MV-4-11 (cell line): ENCODE measurements around the gene RAB15.

Source experiments
- DNase-seq: peaks from one replicate; lab custom pipeline; 2025; lab: John Stamatoyannopoulos, UW

The RAB15 gene

DNA sequence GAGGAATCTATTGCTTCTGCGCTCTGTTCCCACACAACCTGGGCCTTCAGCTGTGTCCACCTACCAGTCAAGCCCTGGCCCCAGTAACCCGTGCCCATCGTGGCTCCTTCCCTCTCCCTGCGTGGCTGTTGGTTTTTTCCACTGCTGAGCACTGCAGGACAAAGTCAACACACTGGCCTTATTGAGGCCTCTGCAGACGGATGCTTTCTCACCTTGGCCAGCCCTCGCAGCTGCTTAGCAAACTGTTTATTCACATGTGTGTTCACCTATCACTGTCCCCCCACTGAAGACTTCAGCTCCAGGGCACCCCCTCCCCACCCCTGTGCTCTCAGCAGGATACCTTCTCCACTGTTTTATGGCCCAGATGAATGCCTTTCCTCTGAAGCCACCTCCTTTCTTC is 16.8 kb downstream of the RAB15 start:
- DNase-seq, result no peak

GRCh38 chr14:64954491-64955240 is 17.5 kb downstream of the RAB15 start:
- no peak for DNase-seq

- DNase-seq, result no peak
Measured at GRCh38 chr14:64953661-64954060, 18.5 kb downstream of the RAB15 start.

- DNase-seq, result no peak
Measured at GRCh38 chr14:64953310-64953654, 18.9 kb downstream of the RAB15 start.

DNA sequence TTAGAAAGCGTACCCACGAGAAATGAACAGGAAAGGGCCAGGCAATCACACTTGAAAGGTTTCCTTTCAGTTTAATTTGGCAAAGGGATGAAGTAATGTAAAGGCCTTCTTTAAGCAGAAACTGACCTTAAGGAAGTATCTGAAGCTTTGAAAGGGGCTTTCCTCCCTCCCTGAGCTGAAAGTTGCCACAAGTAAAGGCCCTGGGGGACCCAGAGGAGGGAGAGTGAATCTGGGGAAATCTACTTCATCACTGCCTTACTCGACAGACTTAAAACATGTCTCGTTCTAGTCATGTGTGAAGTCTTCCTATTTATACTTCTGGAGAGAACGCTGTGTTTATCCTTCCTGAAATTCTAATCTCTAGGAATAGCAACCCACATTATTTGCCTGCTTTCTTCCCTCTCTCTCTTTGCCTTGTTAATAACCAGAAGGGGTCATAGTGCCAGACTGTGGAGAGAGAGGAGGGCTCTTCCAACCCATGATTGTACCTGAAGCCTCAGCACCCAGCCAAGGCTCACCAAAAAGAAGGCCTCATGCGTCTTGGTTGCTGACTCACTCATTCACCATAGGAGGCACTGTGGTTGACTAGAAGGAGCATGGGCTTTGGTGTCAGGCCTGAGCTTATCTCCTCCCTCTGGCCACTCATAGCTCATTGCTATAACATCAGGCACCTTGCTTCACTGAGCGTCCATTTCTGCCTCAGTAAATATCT is 19.4 kb downstream of the RAB15 start:
- DNase-seq, result no peak

DNA sequence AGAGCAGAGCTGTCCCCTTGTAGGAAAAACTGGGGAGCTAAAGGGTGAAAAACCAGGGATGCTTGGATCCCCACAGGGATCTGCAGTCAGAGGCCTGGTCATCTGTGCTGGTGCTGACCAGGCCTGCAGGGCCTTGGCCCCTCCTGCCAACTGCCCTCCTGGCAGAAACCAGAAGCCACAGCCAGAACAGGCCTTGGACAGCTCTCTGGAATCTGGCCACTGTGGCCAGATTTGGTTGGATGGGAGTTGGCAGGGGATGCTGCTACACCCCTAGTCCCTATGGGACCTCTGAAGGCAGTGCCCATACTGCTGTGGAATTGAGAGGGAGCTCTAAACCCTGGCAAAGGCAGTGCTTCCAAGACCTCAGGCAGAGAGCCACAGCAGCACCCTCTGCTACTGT is 20.4 kb downstream of the RAB15 start:
- no peak for DNase-seq

DNA sequence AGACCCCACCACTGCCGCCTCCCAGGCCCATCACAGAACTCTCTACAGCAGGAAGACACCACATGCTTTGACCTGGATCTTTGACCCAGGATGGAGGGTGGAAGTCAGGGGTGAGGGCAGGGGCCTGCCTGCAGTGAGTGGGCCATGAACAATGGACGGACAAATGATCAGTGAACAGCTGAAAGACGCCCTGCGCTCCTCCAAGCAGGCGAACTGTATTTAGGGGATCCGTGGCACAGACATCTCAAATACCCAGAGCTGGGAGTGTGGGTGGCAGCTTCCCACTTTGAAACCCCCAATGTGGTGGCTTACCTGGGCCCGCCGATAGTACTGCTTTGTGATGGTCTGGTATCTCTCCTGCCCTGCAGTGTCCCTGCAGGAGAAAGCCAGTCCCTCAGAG is 20.8 kb downstream of the RAB15 start:
- DNase-seq, result no peak

DNA sequence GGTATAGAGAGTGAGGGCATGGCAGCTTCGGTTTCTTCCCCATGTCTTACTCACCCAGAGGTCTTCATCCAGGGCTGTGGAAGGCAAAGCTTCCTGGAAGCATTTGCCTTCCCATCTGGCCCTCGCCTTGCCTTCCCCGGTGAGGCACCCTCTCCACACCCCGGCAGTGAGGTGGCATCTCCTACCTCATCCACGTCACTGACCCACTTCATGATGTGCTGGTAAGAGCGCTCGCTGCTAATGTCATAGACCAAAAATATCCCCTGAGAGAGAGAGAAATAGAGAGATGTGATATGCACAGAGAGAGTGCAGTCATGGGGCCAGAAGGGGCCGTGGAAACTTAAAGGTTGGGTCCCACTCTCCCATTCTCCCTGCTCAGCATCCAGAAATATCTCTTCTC is 21.2 kb downstream of the RAB15 start:
- DNase-seq, result no peak

DNA sequence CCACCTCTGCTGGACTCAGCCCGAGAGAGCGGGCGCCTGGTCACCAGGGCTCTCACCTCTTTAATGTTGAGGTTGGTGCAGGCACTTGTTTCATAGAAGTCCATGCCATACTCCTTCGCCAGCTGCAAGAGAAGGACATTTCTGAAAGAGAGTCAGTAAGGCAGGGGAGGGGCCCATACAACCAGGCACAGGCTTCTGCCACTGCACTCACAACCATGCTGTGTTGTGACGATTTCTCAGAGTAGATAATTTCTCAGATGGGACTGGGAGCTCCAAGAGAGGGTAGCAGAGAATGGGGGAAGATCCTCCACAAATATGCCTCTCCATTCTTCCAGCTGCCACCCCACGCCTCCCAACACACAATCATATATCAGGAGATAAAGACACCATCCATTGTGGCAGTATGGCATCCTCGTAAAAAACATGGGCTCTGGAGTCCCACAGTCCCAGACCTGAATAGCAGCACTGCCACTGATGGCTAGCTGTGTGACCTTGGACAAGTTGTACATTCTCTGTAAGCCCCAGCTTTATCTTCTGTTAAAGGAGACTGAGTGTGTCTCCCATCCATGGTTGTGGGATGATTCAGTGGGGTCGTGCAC is 23.4 kb downstream of the RAB15 start:
- DNase-seq, result no peak

DNA sequence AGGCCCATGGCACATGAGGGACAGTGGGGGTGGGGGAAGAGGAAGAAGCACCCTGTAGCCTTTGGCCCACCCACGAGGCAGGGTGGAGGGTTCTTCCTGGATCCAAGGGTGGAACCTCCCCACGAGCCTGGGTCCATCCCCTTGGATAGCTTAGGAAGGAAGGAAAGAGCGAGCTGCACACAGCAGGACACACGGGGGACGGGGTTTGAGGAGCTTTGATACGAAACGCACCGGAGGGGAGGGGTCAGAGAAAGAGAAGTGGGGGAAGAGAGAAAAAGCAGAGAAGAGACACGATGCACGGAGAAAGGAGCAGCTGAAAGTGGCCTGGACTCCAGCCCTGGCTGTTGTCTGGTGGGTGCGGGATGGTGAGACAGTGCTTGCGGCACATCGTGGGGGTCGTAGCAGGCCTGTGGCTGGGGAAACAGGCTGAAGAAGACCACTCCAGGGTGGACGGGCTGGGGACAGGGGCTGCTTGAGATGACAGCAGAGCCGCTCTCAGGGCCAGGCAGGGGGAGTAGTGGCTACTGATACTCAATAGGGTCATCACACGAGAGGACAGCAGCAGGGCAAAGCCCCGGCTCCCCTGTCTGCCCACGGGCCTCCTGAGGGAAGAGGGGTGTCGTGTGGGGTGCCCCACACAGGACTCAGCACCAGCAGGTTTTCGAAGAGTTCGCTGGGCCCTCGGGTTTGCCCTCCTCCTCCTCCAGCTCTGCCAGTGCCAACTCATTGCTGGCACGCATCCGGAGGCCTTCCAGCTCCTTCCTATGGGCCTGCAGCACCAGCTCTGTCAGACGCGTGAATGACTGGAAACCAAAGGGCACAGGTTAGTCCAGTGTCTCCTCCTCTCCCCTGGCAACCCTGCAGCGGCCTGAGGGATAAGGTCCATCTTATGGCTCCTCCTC is 24.2 kb downstream of the RAB15 start:
- DNase-seq, result no peak

DNA sequence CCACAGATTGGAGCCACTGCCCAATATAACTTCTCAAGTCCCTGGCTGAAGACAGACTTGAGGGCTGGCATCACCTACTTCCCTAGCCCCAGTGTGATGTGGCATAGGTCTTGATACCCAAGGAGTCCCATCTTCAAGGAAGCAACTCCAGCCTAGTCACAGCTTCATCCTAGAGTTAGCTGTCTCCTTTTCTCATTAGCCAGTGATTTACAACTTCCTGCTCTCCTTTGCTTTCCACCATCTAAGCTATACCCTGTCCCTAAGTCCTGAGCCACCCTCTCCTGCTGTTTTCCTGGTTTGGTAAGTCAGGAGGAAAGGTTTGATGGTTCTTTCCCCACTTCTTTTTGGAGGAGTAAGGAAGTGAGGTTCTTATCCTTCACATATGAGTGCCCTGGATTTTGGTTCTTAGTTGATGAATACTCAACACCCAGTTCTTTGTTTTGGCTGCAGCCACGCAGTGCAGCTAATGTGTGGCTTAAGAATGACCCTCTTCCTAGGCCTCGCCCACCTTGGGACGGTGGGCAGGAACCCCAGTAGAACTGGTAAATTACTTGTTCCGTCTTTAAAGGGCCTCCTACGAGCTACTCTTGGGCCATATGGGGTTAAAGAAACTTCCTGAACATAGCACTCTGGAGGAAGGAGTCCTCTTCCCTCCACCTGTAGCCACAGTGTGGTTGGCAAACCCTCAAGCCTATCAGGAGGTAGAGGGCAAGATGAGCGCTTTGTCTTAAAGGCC is 25.7 kb downstream of the RAB15 start:
- DNase-seq, result no peak

- DNase-seq, result no peak
Measured at GRCh38 chr14:64945431-64946178, 26.5 kb downstream of the RAB15 start.

- no peak for DNase-seq
Measured at GRCh38 chr14:64944861-64945260, 27.3 kb downstream of the RAB15 start.

DNA sequence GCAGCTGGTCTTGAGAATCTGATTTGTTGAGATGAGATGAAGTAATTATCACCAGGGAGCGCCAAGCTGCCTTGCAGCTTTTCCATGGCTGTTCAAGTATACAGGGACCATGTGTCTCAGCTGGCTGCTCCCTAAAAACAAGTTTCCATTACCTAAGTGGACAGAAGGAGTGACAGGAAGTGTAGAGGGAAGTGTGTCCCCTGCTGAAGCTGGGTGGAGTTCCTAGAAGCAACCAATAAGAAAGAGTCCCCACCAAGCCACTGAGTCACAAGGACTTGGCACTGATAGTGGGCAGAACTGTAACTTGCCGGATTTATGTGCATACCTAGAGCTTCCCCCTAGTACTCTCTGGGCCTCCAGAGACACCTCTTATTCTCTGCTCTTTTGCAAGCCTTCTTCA is 28.1 kb downstream of the RAB15 start:
- DNase-seq, result no peak

GRCh38 chr14:64943556-64943955 is 28.6 kb downstream of the RAB15 start:
- peak; percentile 7 for DNase-seq

GRCh38 chr14:64942531-64943111 is 29.5 kb downstream of the RAB15 start, which contains the start of gene GPX2:
TSS of gene GPX2 (minus strand) at chr14:64942745. CDS start at chr14:64942726, 19 bp downstream.
- no peak for DNase-seq

DNA sequence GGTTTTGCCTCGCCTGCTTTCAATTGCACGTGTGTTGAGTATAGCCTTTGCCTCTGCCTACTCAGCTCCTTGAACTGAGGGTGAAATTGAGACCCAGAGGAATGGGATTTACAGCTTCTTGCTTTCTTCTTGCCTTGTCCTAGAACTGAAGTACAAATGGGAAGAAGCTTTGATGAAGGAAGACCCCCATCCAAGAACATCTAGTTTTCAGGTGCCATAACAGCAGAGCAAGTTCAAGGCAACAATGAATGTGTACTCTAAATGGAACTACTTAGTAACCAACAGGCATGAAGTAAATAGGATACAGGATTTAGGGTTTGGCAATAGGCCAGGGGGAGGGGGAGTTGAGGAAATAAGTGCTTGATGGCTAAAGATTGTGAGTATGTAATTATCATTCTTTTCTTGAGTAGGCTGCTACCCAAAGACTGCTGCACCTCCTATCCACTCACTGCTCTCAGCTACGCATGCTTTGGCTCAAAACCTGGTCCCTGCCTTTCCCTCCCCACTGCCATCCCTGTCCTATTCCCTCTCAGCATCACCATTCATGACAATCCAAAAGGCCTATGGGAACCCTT is 31.7 kb downstream of the RAB15 start:
- DNase-seq, result no peak

GRCh38 chr14:64939817-64940190 is 32.3 kb downstream of the RAB15 start:
- DNase-seq, result no peak

DNA sequence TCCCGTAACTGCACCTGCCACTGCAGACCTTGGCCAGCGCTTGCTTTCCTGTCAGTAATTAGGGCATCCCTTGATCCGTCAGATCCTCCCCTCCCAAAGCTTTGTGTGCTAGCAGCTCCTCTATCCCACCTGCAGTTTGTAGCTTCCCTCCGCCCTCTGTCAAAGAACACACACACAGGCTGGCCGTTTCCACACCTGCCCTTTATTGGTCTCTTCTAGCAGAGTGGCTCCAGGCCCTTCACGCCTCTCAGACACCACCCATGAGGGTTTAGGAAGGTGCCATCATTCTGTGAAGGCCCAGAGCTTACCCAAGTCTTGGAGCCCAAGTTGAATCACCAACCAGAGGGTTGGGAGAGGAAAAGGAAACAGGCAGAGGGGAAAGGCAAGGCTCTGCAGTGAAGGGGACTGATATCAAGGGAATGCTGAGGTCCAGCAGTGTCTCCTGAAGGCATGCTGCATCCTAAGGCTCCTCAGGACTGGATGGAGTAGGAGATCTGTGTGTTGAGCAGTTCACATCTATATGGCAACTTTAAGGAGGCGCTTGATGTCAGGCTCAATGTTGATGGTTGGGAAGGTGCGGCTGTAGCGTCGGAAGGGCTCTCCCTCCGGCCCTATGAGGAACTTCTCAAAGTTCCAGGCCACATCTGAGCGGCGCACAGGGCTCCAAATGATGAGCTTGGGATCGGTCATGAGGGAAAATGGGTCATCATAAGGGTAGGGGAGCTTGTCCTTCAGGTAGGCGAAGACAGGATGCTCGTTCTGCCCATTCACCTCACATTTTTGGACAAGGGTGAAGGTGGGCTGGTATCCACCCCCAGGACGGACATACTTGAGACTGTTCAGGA is 32.9 kb downstream of the RAB15 start:
- DNase-seq, result no peak
